ENCODE results near the gene ALDH3A2.

GRCh38 chr17:19631905-19632304 is 16.6 kb upstream of the ALDH3A2 start:
- no peak for TF ChIP-seq EZH2 (IDR thresholded peaks at IDR 0.05; ENCODE audit: low read depth)
- TF ChIP-seq, protein P1, sequence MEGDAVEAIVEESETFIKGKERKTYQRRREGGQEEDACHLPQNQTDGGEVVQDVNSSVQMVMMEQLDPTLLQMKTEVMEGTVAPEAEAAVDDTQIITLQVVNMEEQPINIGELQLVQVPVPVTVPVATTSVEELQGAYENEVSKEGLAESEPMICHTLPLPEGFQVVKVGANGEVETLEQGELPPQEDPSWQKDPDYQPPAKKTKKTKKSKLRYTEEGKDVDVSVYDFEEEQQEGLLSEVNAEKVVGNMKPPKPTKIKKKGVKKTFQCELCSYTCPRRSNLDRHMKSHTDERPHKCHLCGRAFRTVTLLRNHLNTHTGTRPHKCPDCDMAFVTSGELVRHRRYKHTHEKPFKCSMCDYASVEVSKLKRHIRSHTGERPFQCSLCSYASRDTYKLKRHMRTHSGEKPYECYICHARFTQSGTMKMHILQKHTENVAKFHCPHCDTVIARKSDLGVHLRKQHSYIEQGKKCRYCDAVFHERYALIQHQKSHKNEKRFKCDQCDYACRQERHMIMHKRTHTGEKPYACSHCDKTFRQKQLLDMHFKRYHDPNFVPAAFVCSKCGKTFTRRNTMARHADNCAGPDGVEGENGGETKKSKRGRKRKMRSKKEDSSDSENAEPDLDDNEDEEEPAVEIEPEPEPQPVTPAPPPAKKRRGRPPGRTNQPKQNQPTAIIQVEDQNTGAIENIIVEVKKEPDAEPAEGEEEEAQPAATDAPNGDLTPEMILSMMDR (conservative IDR thresholded peaks at IDR 0.05): no peak
